ENCODE data around the gene FAM25A.

FAM25A gene

GRCh38 chr10:87066865-87067264 lies 46.8 kb downstream of the FAM25A start:
- no peak for DNase-seq

- DNase-seq = no peak
Observed at GRCh38 chr10:87068281-87068680, 48.2 kb downstream of the FAM25A start.

GRCh38 chr10:87072449-87072848 lies 52.4 kb downstream of the FAM25A start:
- DNase-seq = no peak
